GM10266 (cell line): ENCODE data around the gene TMPRSS3.

Experiments used
- DNase-seq: peaks from one replicate; pipeline ENCODE4 v3.0.0; 2012; ENCODE audit errors: extremely low spot score
- TF ChIP-seq, protein P1 (sequence below): IDR thresholded peaks from 2 replicates; pipeline ENCODE4 v1.5.1; 2012; ENCODE audit warnings: mild to moderate bottlenecking, low read depth; ENCODE audit not compliant: control insufficient read depth, insufficient read depth; ENCODE audit errors: missing control alignments

Gene TMPRSS3

DNA sequence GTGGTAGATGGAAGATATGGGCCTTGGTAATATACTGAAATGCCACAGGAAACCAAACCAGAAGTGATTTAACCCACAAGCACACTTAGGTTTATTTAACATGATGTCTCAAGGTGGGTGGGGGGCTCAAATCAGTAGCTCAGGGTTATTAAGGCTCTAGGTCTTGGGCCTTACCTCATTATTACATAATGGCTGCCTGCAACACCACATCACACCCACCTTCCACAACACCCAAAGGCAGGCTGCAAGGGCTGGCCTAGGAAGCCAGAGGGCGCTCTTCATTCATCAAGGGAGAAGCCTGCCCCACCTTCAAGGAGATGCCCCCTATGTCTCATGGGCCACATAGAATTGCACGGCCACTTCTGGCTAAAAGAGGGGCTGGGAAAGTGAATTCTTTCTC lies 35.5 kb downstream of the TMPRSS3 start:
- DNase-seq: no peak
- TF ChIP-seq, protein P1, sequence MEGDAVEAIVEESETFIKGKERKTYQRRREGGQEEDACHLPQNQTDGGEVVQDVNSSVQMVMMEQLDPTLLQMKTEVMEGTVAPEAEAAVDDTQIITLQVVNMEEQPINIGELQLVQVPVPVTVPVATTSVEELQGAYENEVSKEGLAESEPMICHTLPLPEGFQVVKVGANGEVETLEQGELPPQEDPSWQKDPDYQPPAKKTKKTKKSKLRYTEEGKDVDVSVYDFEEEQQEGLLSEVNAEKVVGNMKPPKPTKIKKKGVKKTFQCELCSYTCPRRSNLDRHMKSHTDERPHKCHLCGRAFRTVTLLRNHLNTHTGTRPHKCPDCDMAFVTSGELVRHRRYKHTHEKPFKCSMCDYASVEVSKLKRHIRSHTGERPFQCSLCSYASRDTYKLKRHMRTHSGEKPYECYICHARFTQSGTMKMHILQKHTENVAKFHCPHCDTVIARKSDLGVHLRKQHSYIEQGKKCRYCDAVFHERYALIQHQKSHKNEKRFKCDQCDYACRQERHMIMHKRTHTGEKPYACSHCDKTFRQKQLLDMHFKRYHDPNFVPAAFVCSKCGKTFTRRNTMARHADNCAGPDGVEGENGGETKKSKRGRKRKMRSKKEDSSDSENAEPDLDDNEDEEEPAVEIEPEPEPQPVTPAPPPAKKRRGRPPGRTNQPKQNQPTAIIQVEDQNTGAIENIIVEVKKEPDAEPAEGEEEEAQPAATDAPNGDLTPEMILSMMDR: peak; percentile 32

DNA sequence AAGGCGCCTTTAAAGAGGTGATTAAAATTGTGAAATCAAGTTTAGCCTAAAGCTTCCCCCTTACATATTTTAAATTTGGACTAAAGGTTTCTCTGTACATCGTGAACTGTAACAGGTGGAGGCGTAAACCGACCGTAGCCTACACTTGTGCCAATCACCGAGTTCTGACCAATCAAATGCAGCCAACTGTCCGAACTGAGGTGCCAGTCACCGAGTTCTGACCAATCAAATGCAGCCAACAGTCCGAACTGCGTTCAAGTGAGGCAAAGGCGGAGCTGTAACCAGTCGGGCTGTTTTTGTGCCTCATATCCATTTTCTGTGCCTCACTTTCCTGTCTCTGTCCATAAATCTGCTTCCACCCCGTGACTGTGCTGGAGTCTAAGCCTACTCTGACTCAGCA lies 36.9 kb downstream of the TMPRSS3 start:
- TF ChIP-seq, protein P1: no peak
- DNase-seq: no peak

DNA sequence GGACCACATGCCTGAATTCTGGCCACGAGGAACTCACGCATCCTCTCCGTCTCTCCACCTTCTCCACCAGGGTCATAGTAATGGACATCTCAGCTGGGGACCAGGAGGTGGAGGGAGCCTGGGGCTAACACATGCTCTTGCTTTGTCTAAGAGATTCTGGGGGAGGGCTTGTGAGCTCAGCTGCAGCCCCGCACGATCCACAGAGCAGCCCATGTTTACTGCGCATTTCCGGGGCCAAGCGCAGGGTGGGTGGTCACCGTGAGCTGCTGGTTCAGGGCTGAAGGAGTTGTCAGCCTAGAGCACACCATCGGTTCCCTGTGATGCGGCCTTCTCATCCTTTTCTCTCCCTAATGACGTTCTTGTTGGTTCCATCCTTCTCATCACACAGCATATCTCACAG lies 37.6 kb downstream of the TMPRSS3 start:
- no peak for DNase-seq
- TF ChIP-seq, protein P1: no peak

DNA sequence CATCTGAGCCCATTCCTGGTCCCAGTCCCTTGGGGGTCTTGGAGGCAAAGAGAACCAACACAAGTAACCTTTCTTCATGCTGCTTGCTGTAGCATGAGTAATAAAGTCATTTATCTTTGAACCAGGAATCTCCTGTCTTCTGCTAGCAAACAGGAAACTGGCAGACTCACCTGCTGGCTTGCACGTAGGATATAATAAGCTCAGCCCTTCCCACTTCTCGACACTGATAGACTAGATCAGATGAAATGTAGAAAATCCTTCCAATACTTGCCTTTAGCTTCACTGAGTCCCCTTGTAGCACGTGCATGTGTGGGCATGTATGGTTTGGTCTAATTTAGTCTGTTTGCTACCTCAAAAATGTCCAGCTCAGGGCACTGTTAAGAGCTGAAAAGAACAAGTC lies 38.5 kb downstream of the TMPRSS3 start:
- no peak for DNase-seq
- TF ChIP-seq, protein P1: no peak

DNA sequence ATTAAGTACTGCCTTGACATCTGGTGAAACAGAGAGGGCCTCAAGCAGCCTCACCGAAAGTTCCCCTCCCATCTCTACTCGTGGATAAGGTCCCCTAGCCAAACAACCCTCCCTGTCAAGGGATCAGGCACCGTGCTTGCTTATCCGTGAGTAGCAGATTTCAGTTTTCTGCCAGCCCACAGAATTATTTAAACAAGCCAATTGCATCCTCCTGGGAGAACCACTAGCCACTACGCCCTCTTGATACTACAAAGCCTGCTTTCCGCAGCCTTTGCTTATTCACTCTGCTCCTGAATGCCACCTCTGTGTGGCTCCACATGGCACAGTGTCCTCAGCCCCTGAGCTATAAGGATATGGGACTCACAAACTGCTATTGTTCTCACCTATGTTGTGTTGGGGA lies 39.2 kb downstream of the TMPRSS3 start:
- DNase-seq: no peak
- TF ChIP-seq, protein P1: no peak

DNA sequence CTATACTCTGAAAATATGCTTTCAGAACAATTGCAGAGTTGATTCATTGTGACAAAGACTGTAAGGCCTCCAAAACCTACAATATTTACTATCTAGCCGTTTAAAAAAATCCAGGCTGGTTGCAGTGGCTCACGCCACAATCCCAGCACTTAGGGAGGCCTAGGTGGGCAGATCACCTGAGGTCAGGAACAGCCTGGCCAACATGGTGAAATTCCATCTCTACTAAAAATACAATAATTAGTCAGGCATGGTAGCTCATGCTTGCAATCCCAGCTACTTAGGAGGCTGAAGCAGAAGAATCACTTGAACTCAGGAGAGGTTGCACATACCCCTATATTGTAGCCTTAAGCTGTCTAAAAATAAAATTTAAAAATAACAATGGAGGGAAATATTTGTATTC lies 39.8 kb downstream of the TMPRSS3 start:
- no peak for DNase-seq
- TF ChIP-seq, protein P1: no peak

DNA sequence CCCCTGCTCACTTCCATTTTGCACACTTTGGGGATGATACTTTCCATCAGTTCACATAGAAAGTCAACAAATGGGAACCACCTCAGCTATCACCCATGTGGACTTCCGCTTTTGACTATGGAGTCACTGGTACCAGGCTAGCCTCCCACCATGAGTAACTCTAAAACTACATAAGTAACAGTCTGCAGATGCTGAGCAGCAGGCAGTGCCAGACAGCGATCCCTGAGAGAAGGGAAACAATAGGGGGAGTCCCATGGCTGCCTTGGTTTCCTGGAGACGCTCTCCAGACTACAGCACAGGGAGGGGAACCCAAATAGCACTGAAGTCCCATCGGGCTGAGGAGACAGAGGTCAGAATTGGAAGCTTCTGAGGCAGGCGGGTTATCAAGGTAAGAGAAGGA lies 42.2 kb downstream of the TMPRSS3 start:
- TF ChIP-seq, protein P1: no peak
- no peak for DNase-seq
